Left ventricle myocardium inferior (tissue), 1 donor: ENCODE measurements around the gene FLRT2. TPM values are rescaled to one million over a fixed set of nuclear protein-coding genes. Genes with fewer than 3 reads are reported as not detected.

ENCODE experiments used
- DNase-seq: peaks from one replicate; pipeline ENCODE4 v3.0.0-alpha.2; 2020
- H3K27ac ChIP-seq: fragments of 200-600 bp; replicated peaks from 2 replicates; pipeline ENCODE4 v1.8.0; 2021
- H3K27me3 ChIP-seq: fragments of 200-600 bp; 2 replicates; pipeline ENCODE4 v1.8.0; 2021; ENCODE audit warnings: low read depth
- H3K36me3 ChIP-seq: fragments of 200-600 bp; 2 replicates; pipeline ENCODE4 v1.8.0; 2021
- H3K4me1 ChIP-seq: fragments of 200-600 bp; 2 replicates; pipeline ENCODE4 v1.8.0; 2021
- H3K4me3 ChIP-seq: fragments of 200-600 bp; 2 replicates; pipeline ENCODE4 v1.8.0; 2021; ENCODE audit warnings: mild to moderate bottlenecking, moderate library complexity
- H3K9me3 ChIP-seq: fragments of 200-600 bp; replicated peaks from 2 replicates; pipeline ENCODE4 v1.8.0; 2021
- CTCF ChIP-seq: fragments of 200-600 bp; IDR thresholded peaks from 2 replicates; pipeline ENCODE4 v1.8.0; 2021; ENCODE audit warnings: antibody characterized with exemption, mild to moderate bottlenecking, borderline replicate concordance
- intact Hi-C: fragments of 100-400 bp; cut with micrococcal nuclease; formaldehyde crosslinking; loops from one replicate; pipeline ENCODE4 v1.11.0; 2022
- total RNA-seq: library from RNA; stranded (reverse); fragmentation: NEBNext Ultra II Directional; extraction: Animal tissue kit (Norgen Biotek cat#: 25700); gene quantifications from one replicate; pipeline ENCODE4 v1.2.1, GENCODE V29; 2021
- donor health status: DM: no; HTN: yes; CAD: no; lungs with severe emphysema.

Gene FLRT2
- total RNA-seq, 1 donor from 2014 or later, result 4.7 TPM

GRCh38 chr14:85527006-85527405 lies 2.9 kb upstream of the FLRT2 start:
- DNase-seq, result no peak
- no peaks in the 10 kb centered on the region for H3K36me3 ChIP-seq
- H3K4me3 ChIP-seq, result no peak overlapping the region
- TF ChIP-seq CTCF, result no peak
- peaks cover 35% of the 10 kb centered on the region for H3K27me3 ChIP-seq
- H3K4me1 ChIP-seq, result peaks cover 39% of the 10 kb centered on the region
- intact Hi-C loops, result no loop called here
- H3K27ac ChIP-seq, result no peak overlapping the region
- no peaks in the 10 kb centered on the region for H3K9me3 ChIP-seq

- Histone ChIP-seq H3K4me3 (no peak overlapping the region), H3K27ac (no peak overlapping the region)
- no peak for TF ChIP-seq CTCF
These were observed 2.4 kb upstream of the FLRT2 start for GRCh38 chr14:85527445-85528035.

GRCh38 chr14:85528080-85528896 lies 1.7 kb upstream of the FLRT2 start:
- peak overlapping the region; percentile 69 for H3K27ac ChIP-seq
- intact Hi-C loops, result no loop called here
- H3K4me1 ChIP-seq, result peaks cover 51% of the 10 kb centered on the region
- no peak for DNase-seq
- H3K36me3 ChIP-seq, result no peaks in the 10 kb centered on the region
- peaks cover 48% of the 10 kb centered on the region for H3K27me3 ChIP-seq
- peak; percentile 55 for TF ChIP-seq CTCF
- H3K4me3 ChIP-seq, result peak overlapping the region; percentile 73
- H3K9me3 ChIP-seq, result no peaks in the 10 kb centered on the region

More at GRCh38 chr14:85527445-85528035, 2.4 kb upstream of the FLRT2 start:
- intact Hi-C loops, result no loop called here
- Histone ChIP-seq H3K36me3 (no peaks in the 10 kb centered on the region), H3K4me1 (peaks cover 44% of the 10 kb centered on the region), H3K9me3 (no peaks in the 10 kb centered on the region), H3K27me3 (peaks cover 41% of the 10 kb centered on the region)
- DNase-seq, result no peak

GRCh38 chr14:85528897-85529631 lies 880 bp upstream of the FLRT2 start:
- H3K36me3 ChIP-seq, result no peaks in the 10 kb centered on the region
- intact Hi-C loops, result no loop called here
- DNase-seq, result no peak
- peaks cover 56% of the 10 kb centered on the region for H3K27me3 ChIP-seq
- H3K27ac ChIP-seq, result peak overlapping the region; percentile 69
- TF ChIP-seq CTCF, result no peak
- no peaks in the 10 kb centered on the region for H3K9me3 ChIP-seq
- peaks cover 59% of the 10 kb centered on the region for H3K4me1 ChIP-seq
- H3K4me3 ChIP-seq, result peak overlapping the region; percentile 73

- Histone ChIP-seq H3K4me3 (peak overlapping the region; percentile 73), H3K4me1 (peaks cover 61% of the 10 kb centered on the region), H3K9me3 (no peaks in the 10 kb centered on the region), H3K36me3 (no peaks in the 10 kb centered on the region), H3K27ac (peak overlapping the region; percentile 69), H3K27me3 (peaks cover 71% of the 10 kb centered on the region)
- DNase-seq, result no peak
- TF ChIP-seq CTCF, result no peak
- intact Hi-C loops, result no loop called here
These were observed 682 bp downstream of the FLRT2 start for GRCh38 chr14:85530626-85531025.
